ENCODE data around the gene ZKSCAN3.
"Not testable (repeated sequence)": the region's sequence is repeated elsewhere in the genome, so short reads cannot be mapped to it uniquely, and the experiment has no call there.

Gene ZKSCAN3

GRCh38 chr6:28355743-28356665 is 6.3 kb downstream of the ZKSCAN3 start:
- DNase-seq = peak; percentile 94
- H3K27ac ChIP-seq = peak overlapping the region; percentile 65
- H3K27me3 ChIP-seq (replicated peaks) = no peaks in the 10 kb centered on the region
- in situ Hi-C loops (cut with HindIII; ENCODE audit: low pct_ligation_motif_present, low sequenced_read_pairs) = no loop called here
- peak; percentile 74 for TF ChIP-seq CTCF (IDR thresholded peaks at IDR 0.05; ENCODE audit: low read depth, low read length, missing control alignments)
- H3K4me3 ChIP-seq (ENCODE audit: low read depth, low read length) = peak overlapping the region; percentile 61
- H3K36me3 ChIP-seq (replicated peaks) = no peaks in the 10 kb centered on the region

GRCh38 chr6:28356666-28357020 is 6.9 kb downstream of the ZKSCAN3 start:
- DNase-seq = no peak
- H3K27me3 ChIP-seq (replicated peaks) = no peaks in the 10 kb centered on the region
- H3K36me3 ChIP-seq (replicated peaks) = no peaks in the 10 kb centered on the region
- in situ Hi-C loops (cut with HindIII; ENCODE audit: low pct_ligation_motif_present, low sequenced_read_pairs) = no loop called here
- peak overlapping the region; percentile 65 for H3K27ac ChIP-seq
- no peak for TF ChIP-seq CTCF (IDR thresholded peaks at IDR 0.05; ENCODE audit: low read depth, low read length, missing control alignments)
- H3K4me3 ChIP-seq (ENCODE audit: low read depth, low read length) = no peak overlapping the region

GRCh38 chr6:28357036-28357435 is 7.3 kb downstream of the ZKSCAN3 start:
- Histone ChIP-seq H3K27ac (peak overlapping the region; percentile 65), H3K4me3 (ENCODE audit: low read depth, low read length) (no peak overlapping the region), H3K27me3 (replicated peaks) (no peaks in the 10 kb centered on the region), H3K36me3 (replicated peaks) (no peaks in the 10 kb centered on the region)
- peak; percentile 35 for DNase-seq
- no peak for TF ChIP-seq CTCF (IDR thresholded peaks at IDR 0.05; ENCODE audit: low read depth, low read length, missing control alignments)
- in situ Hi-C loops (cut with HindIII; ENCODE audit: low pct_ligation_motif_present, low sequenced_read_pairs) = no loop called here

GRCh38 chr6:28359562-28359961 is 9.8 kb downstream of the ZKSCAN3 start:
- DNase-seq; H3K27ac ChIP-seq; H3K27me3 ChIP-seq (replicated peaks); in situ Hi-C loops (cut with HindIII; ENCODE audit: low pct_ligation_motif_present, low sequenced_read_pairs); H3K36me3 ChIP-seq (replicated peaks); H3K4me3 ChIP-seq (ENCODE audit: low read depth, low read length): not testable (repeated sequence)

GRCh38 chr6:28360961-28361360 is 11.2 kb downstream of the ZKSCAN3 start:
- no peak for TF ChIP-seq CTCF (IDR thresholded peaks at IDR 0.05; ENCODE audit: low read depth, low read length, missing control alignments)
- in situ Hi-C loops (cut with HindIII; ENCODE audit: low pct_ligation_motif_present, low sequenced_read_pairs) = no loop called here

GRCh38 chr6:28365590-28365989 is 15.8 kb downstream of the ZKSCAN3 start:
- peaks cover 26% of the 10 kb centered on the region for H3K36me3 ChIP-seq (replicated peaks)
- H3K4me3 ChIP-seq (ENCODE audit: low read depth, low read length); DNase-seq; in situ Hi-C loops (cut with HindIII; ENCODE audit: low pct_ligation_motif_present, low sequenced_read_pairs); H3K27ac ChIP-seq; H3K27me3 ChIP-seq (replicated peaks): not testable (repeated sequence)

More at GRCh38 chr6:28360961-28361360, 11.2 kb downstream of the ZKSCAN3 start:
- peaks cover 22% of the 10 kb centered on the region for H3K36me3 ChIP-seq (replicated peaks)
- no peak overlapping the region for H3K4me3 ChIP-seq (ENCODE audit: low read depth, low read length)
- no peaks in the 10 kb centered on the region for H3K27me3 ChIP-seq (replicated peaks)
- H3K27ac ChIP-seq = no peak overlapping the region
- no peak for DNase-seq

- DNase-seq = no peak
- no peaks in the 10 kb centered on the region for H3K27me3 ChIP-seq (replicated peaks)
- H3K27ac ChIP-seq = no peak overlapping the region
- H3K4me3 ChIP-seq (ENCODE audit: low read depth, low read length) = no peak overlapping the region
- in situ Hi-C loops (cut with HindIII; ENCODE audit: low pct_ligation_motif_present, low sequenced_read_pairs) = no loop called here
- peaks cover 24% of the 10 kb centered on the region for H3K36me3 ChIP-seq (replicated peaks)
- no peak for TF ChIP-seq CTCF (IDR thresholded peaks at IDR 0.05; ENCODE audit: low read depth, low read length, missing control alignments)
Observed at GRCh38 chr6:28368522-28368921, 18.8 kb downstream of the ZKSCAN3 start.

Data from brain microvascular endothelial cell (primary cell).